GM21360 (cell line): ENCODE results near the gene FOXO1.
"Not testable (repeated sequence)": the region's sequence is repeated elsewhere in the genome, so short reads cannot be mapped to it uniquely, and the experiment has no call there.

Experiments
- ATAC-seq: cut with Tn5 transposase; IDR thresholded peaks from one replicate; pipeline ENCODE4 v1.9.1; 2021; ENCODE audit warnings: mild to moderate bottlenecking, moderate library complexity; ENCODE audit not compliant: unreplicated experiment

FOXO1 gene

GRCh38 chr13:40666045-40666932, at the start of gene FOXO1:
FOXO1 (minus strand) TSS chr13:40666641; CDS start chr13:40666212, 429 bp downstream.
- ATAC-seq: peak; percentile 48

DNA sequence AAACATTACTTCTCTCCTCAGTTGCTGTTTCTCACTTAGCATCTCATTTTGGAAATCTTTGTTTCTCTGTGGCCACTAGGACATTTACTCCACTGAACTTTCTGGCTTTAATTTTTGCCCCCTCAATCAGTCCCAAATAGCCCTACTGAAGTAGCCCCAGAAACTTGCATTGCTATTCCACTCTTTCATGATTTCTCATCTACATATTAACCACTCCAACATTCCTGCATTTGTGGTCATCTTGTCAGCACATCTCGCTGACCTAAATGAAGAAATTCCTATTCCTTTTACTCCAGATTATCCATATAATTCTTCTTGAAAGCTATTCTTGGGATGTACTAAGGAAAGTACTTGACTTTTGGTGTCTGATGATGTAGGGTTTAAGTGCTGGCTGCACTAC, 48.0 kb upstream of the FOXO1 start:
- not testable (repeated sequence) for ATAC-seq

- ATAC-seq: no peak
Observed at GRCh38 chr13:40706439-40706838, 40.0 kb upstream of the FOXO1 start.

DNA sequence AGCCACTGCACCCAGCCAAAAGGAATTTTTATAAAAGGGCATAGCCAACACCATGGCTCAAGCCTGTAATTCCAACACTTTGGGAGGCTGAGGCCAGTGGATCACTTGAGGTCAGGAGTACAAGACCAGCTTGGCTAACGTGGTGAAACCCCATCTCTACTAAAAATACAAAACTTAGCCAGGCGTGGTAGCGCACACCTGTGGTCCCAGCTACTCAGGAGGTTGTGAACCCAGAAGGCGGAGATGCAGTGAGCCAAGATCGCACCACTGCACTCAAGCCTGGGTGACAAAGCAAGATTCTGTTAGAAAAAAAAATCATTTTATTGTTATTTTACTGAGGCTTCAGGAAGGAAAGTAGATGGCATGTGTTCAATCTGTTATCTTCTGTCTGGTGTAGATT, 31.3 kb upstream of the FOXO1 start:
- ATAC-seq: peak; percentile 59

GRCh38 chr13:40694426-40694825, 28.0 kb upstream of the FOXO1 start:
- no peak for ATAC-seq

GRCh38 chr13:40692946-40693345, 26.5 kb upstream of the FOXO1 start:
- ATAC-seq: no peak

- no peak for ATAC-seq
Observed at GRCh38 chr13:40688781-40689180, 22.3 kb upstream of the FOXO1 start.

DNA sequence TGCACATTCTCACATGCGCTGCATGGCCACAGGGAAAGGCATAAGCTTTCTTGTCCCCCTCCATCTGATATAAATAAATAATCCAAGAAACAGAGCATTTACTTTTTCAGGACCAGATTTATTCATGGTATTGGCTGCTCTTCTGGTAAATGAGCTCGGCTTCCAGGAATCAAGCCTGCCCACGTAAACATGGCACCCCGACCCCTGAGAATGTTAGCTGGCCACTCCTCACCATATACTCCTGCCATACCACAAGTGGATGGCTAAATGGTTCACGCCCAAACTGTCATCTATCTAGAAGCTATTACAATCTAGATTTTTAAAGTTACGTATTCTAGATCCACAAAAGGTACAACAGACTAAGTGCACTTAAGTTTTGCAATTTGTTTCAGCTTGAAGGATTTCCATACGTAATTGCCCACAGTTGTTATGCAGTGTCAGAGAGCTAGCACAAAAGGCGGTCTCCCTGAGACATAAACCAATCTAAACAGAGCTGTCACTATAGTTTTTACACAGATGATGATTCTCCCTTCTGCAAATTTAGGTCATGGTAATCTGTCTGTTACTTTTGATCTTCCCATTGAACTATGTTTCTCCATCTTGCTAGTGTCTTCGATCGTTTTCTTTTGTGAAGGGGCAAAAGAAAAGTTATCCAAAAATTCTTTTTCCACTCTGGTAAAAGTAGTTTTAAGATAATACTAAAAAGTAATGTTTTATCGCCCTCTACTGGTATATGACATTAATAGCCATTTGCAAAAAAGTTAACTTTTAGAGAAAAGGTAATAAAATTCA, 16.2 kb upstream of the FOXO1 start:
- no peak for ATAC-seq

DNA sequence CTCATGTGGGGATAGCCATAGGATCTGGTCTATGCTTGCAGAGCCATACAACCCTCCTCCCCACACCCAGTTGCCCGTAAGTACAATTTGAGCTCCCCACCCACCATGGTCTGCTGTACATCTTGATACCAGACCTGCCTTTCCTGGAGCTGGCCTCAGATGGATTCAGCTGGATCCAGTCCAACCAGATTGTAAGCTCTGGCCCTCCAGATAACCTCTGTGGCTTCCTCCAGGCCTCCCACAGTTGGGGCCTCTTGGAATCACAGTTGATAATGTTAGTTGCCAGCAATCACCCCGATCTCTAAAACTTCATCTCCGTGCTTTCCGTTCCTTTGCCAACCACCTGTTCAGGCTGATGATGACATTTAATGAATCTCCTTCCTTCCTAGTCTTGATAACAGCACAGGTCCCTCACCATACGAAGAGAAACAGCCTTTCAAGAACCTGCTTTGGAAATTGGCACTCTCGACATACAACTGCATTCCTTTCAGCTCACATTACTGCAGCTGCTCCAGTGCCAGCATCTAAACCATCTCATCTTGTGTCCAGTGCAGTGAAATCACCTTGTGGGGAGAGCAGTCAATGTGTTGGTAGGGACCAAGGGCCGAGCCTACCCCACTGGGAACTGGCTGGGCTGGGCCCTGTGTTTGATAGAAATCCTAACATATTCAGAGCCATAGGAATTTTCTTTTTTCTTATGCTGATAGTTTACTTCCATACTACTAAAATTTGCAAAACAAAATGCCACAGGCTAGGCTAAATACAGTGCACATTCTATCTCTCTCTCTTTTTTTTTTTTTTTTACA, 15.1 kb upstream of the FOXO1 start:
- no peak for ATAC-seq

GRCh38 chr13:40680659-40681323, 14.3 kb upstream of the FOXO1 start:
- no peak for ATAC-seq

- ATAC-seq: no peak
Observed at GRCh38 chr13:40679480-40679985, 13.1 kb upstream of the FOXO1 start.

- ATAC-seq: no peak
Observed at GRCh38 chr13:40677064-40677463, 10.6 kb upstream of the FOXO1 start.

DNA sequence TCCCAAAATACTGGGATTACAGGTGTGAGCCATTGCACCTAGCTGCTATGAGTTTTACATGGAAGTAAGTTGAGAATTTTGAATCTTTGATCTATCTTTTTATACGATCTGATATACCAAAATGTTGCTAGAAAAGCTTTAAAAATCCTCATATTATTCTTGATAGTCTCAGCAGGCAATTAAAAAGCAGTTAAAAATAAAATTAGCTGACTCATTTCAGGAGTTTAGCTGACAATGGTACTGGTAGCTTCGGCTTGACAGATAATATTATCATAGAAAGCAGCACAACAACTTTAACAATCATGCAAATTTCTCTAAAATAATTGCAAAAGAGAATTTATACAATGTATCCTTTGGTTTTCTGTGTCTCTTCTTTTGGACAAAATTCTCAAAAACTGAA, 9.6 kb upstream of the FOXO1 start:
- no peak for ATAC-seq

DNA sequence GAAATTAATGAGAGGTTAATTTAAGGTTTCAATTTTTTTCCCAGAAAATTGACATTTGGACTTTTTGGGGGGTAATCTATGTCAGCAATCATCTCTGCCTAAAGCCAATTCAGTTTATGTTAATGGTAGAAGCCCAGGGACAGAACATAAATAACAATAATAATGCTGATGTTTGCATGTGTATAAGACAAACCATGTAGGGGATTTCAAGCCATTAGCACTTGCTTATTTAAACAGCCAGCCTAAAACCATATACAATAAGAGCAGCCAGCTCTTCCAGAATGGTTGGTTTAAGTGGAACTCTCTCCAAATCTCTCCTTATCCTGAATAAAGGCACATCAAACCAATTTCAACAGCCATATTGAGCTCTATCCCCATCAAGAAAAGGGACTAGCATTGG, 7.0 kb upstream of the FOXO1 start:
- ATAC-seq: no peak

GRCh38 chr13:40672765-40673397, 6.4 kb upstream of the FOXO1 start:
- ATAC-seq: no peak

DNA sequence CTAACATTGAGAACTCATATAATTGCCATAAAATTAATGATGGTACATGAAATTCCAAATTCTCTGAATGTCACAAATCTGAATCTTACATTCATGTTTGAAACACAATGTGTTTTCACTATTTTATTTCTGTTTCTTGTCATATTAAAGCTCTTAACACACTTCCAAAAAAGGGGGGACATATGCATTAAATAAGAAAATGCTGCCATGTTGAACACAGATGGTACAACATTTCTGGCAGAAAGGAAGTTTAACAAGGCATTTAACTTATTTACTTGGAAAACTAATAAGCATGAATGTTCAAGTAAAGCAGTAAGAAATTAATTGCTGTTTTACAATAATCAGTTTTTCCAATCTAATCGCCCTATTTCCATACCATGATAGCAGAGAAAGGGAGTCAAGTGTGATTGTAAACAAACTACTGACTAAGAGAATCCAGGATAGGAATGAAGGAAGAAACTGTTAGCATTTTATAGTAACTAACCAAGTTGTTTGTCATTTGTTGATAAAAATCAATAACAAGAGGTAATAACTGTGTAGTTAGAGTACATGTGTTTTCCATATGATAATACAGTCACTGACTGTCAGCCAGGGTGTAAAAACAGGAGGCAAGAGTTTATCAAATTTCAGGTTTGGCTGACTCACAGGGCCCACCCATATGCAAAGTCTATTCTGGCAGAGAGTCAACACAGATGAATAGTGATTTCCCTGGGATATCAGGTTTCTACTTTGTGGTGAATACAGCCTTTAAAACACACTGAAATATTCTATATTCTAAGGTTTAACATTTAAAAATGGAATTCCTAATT, 5.7 kb upstream of the FOXO1 start:
- ATAC-seq: no peak

GRCh38 chr13:40670307-40670706, 3.9 kb upstream of the FOXO1 start:
- no peak for ATAC-seq

DNA sequence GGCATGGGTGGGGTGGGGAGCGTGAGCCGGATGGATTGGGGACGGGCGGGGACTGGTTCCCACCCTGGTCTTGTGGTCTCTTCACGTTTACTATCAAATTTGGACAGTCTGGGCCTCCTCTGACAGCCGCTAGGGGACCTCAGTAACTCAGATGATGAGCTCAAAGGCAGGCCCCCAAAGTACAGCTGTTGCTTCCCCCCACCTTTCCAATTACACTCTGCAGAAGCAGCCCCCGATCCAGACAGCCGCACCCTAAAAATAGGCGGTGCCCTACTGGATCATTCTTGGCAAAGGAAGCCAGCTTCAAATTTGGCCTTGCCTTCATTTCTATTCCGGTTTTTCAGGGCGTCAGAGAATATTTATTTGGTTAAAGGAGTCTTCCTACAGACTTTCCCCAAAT, 1.9 kb upstream of the FOXO1 start:
- peak; percentile 22 for ATAC-seq

GRCh38 chr13:40667622-40667978, 1.2 kb upstream of the FOXO1 start:
- ATAC-seq: no peak
